GM19395 (cell line): ENCODE results near the gene WASF3.
"Not testable (repeated sequence)": the region's sequence is repeated elsewhere in the genome, so short reads cannot be mapped to it uniquely, and the experiment has no call there.

ENCODE experiments used
- ATAC-seq: cut with Tn5 transposase; IDR thresholded peaks from one replicate; pipeline ENCODE4 v1.9.1; 2021; ENCODE audit warnings: mild to moderate bottlenecking, moderate library complexity; ENCODE audit not compliant: unreplicated experiment

The WASF3 gene

DNA sequence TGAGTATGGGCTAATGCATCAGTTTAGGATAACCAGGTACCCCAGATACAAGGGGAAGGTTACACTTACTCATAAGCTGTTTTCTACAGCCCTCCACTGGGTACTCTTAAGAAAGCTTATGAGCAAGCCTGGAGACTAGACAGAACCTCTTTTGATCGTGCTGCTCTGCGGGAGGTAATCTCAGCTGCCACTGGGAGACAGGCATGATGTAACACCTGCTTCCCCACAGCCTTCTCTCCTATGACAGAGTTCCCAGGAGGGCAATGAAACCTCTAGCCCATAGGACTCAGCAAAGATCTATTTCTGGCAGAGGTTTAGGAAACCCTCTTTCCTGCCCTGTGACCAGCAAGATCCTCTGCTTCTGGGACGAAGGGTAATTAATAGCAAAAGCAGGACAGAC is 65.6 kb downstream of the WASF3 start:
- no peak for ATAC-seq

DNA sequence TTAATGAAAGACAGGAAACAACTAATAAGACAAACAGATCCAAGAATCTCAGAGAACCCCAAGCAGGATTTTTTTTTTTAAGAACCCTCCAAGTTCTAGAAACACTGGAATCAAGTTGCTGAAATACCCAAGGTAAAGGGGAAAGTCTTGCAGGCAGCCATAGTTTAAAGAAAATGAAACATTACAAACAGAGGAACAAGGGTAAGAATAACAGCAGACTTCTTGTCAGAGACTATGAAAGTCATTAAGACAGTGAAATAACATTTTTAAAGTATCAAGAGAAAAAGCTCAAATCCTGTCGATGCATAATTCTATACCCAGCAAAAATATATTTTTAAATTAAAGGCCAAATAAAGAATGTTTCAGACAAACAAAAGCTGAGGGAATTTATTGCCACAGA is 67.1 kb downstream of the WASF3 start:
- ATAC-seq: no peak

GRCh38 chr13:26626271-26626670 is 68.8 kb downstream of the WASF3 start:
- no peak for ATAC-seq

DNA sequence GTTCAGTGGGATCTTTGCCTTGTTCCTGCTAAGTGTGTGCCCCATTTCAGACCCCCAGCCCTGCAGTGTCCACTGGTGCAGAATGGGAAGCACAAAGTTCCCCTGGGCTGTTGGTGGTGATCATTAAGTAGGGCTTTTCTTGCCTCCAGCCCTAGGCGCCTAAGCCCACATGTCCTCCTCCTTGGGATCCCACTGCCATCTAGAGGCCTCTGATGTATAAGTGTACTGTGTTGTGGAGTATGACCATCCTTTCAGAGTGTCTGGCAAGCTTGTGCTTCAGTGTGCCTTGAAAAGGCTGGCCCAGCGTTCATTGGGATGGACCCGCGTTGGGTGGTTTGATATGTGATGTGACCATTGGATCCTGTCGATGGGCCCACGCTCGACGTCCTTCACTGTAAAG is 71.2 kb downstream of the WASF3 start:
- ATAC-seq: no peak

DNA sequence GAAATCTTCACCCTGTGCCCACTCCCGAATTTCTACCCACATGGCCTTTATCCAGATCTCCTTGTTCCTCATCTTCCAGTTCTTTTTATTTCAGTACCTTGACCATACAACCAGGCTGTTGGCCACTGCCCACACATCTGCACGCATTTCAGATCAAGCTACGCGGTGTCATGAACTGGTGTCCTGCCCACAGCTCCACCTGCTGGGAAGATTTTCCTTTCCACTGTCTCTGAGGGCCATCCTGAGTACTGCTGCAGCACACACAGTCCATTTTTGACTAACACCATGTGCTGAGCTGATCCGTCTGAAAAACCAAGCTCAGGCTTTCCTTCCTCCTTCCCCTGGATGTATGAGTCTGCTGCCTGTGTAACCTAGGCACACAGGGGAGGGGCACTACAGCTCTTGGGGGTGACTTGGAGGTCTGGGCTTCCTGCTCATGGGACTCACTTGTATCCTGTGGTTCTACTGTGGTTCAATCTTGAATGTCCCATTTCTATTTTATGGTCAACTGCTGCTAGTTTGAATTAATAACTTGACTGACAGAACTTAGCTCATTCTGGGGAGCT is 71.9 kb downstream of the WASF3 start:
- ATAC-seq: no peak

- ATAC-seq: not testable (repeated sequence)
Observed at GRCh38 chr13:26635634-26636033, 78.2 kb downstream of the WASF3 start.

GRCh38 chr13:26636073-26636472 is 78.6 kb downstream of the WASF3 start:
- not testable (repeated sequence) for ATAC-seq

DNA sequence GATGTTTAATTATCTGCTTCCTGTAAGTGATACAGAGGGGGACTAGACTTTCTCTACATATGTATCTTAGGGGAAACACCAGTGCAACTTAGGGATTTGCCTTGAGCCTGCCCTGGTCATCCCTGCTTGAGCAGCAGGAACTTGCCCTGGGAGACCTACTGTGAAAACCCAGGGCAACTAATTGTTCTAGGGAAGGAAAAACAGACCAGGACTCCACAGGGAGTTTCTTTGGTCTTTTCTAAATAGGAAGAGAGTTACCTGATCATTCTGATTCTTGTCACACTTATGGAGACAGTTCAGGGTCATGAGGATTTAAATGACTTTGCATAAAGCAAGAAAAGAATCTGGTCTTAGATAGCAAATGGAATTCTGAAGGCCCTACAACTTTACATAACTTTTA is 89.1 kb downstream of the WASF3 start:
- ATAC-seq: no peak

GRCh38 chr13:26651234-26651633 is 93.8 kb downstream of the WASF3 start:
- no peak for ATAC-seq

DNA sequence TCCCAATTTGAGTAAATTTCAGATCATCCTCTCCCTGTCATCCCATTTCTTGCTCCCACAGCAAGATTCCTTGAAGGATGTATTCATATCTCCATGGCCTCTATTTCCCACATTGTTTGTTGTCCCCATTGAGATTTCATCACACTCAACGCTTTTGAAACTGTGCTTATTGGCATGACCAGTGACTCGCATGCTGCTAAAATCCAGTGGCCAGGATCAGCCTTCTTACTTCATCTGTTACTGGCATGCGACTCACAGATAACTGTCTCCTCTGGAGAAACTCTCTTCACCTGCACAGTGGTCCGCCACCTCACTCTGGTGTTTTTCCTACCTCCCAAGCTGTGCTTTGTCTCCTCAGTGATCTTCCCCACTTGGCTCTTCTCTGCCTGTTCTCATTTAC is 95.8 kb downstream of the WASF3 start:
- no peak for ATAC-seq

DNA sequence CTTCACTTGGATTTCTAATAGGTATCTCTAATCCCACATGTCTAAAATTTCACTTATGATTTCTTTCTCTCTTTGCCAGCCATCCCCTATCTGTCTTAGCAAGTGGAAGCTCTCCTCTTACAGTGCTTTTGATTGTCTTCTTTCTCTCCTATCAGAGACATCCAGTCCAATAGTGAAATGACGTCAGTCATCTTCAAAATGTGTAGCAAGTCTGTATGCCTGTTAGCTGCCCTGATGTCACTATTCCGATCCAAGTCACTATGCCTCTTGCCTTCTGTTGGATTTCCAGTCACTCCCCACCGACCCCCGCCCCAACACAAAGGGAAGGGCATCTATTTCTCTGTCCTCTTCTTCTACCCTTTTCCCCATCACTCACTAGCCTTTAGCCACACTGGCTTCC is 96.4 kb downstream of the WASF3 start:
- ATAC-seq: no peak

GRCh38 chr13:26656919-26657318 is 99.4 kb downstream of the WASF3 start:
- ATAC-seq: no peak

DNA sequence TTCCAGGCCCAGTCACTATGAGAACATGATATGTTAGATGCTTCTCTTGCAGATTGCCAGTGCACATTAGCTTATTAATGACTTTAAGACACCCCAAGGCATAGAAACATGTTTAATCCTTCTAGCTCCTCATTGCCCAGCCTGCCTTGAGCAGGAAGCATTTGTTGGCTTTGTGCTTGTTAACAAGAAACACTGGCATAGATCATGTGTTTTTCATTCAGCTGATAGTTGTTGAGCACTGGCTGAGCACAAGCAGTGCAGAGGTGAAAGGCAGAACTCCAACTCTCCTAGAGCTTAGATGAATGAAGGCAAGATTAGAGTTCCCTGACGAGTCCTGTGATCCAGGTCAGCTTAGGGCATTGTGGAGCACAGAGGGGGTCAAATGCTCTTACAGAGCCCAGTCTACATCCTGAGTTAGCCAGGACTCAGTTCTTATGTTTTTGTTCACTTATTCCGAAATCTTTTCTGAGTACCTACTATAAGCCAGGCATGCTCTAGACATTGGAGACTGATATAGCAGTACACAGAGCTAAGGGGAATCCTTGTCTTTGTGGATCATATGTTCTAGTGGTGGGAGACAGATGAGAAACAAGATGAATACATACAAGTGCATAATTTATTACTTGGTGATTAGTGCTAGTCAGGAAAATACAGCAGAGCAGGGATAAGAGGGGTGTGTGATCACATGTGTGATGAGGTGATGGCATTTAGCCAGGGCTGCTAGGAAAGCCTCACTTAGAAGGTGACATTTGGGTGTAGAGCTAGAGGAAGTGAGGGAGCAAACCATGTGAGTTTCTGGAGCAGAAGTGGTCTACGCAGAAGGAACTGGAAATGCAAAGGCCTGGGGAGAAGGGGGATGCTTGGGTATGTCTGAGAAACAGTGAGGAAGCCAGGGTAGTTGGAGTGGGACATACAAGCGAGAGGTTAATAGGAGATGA is 101.2 kb downstream of the WASF3 start:
- no peak for ATAC-seq

- no peak for ATAC-seq
Observed at GRCh38 chr13:26660185-26660584, 102.7 kb downstream of the WASF3 start.

- no peak for ATAC-seq
Observed at GRCh38 chr13:26660766-26661165, 103.3 kb downstream of the WASF3 start.

- ATAC-seq: no peak
Observed at GRCh38 chr13:26663791-26664190, 106.3 kb downstream of the WASF3 start.

GRCh38 chr13:26664286-26664685 is 106.8 kb downstream of the WASF3 start:
- no peak for ATAC-seq

DNA sequence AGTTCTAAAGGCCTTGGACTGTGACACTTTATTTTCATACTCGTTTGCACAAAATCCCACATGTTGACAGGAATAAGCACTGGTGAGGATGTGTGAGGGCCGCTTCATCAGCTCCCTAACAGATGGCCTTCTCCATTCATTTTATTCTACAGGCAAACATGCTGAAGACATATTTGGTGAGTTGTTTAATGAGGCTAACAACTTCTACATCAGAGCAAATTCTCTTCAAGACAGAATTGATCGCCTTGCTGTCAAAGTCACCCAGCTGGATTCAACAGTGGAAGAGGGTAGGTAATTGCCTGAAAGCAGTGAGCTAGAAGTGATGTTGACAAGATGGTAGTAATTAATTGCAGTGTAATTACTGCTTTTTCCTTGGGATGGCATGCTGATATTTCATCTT is 107.4 kb downstream of the WASF3 start:
- no peak for ATAC-seq

- ATAC-seq: no peak
Observed at GRCh38 chr13:26668357-26669146, 111.1 kb downstream of the WASF3 start.

GRCh38 chr13:26673890-26674289 is 116.4 kb downstream of the WASF3 start:
- no peak for ATAC-seq

- no peak for ATAC-seq
Observed at GRCh38 chr13:26677156-26677555, 119.7 kb downstream of the WASF3 start.

GRCh38 chr13:26678330-26678729 is 120.8 kb downstream of the WASF3 start:
- no peak for ATAC-seq
